HepG2 (cell line): ENCODE measurements around the gene AMIGO2. TPM values are rescaled to one million over a fixed set of nuclear protein-coding genes. Genes with fewer than 3 reads are reported as not detected.

Source experiments
- ATAC-seq: fragments of 200-7000 bp; cut with Tn5 transposase; 3 replicates; pipeline ENCODE4 v1.9.1; 2020; ENCODE audit warnings: mild to moderate bottlenecking, moderate library complexity
- BruUV-seq: library from RNA; stranded (reverse); fragments of 400-500 nt; replicated peaks from 2 replicates; lab custom pipeline; 2021; lab: Mats Ljungman, UMichigan
- CTCF ChIA-PET: fragments of 300-600 bp; formaldehyde crosslinking; extraction: SDS; loops from one replicate; lab custom pipeline; 2021; ENCODE audit warnings: low total read pairs, inconsistent platforms, low intra/inter-chr PET ratio; lab: Yijun Ruan, JAX
- POLR2A ChIA-PET: fragments of 350-600 bp; sonication (Branson Sonifier 250); formaldehyde crosslinking; loops from one replicate; lab custom pipeline; 2020; ENCODE audit warnings: antibody characterized with exemption, inconsistent platforms; lab: Yijun Ruan, JAX
- DNase-seq: peaks from one replicate; pipeline ENCODE4 v3.0.0-alpha.2; 2015; ENCODE audit warnings: low spot score
- FAIRE-seq: peaks from 3 replicates; lab custom pipeline; 2011; peaks lifted over from hg19 to GRCh38; lab: Jason Lieb, UNC
- H2AFZ ChIP-seq: one replicate; pipeline ENCODE4 v1.6.1; 2011; ENCODE audit warnings: low read length, inconsistent platforms
- H3K27ac ChIP-seq: fragments of 300-600 bp; 3 replicates; pipeline ENCODE4 v1.8.0; 2011; ENCODE audit warnings: mixed run types, mild to moderate bottlenecking, mixed read lengths, low read length, inconsistent platforms; ENCODE audit not compliant: insufficient read depth; ENCODE audit errors: extremely low read length
- H3K27me3 ChIP-seq, 2 experiments: fragments of 200-600 bp in 1 of 2; 2 replicates in 1 of 2; 3 replicates in 1 of 2; pipeline versions ENCODE4 v1.6.0 to v1.8.0; 2011; ENCODE audit warnings: low read length in 2 of 2, mild to moderate bottlenecking in 2 of 2, moderate library complexity in 2 of 2, inconsistent platforms in 1 of 2; ENCODE audit not compliant: insufficient read depth in 2 of 2, control insufficient read depth in 1 of 2
- H3K36me3 ChIP-seq, 2 experiments: fragments of 200-600 bp in 1 of 2; replicated peaks in 1 of 2; 2 replicates in 1 of 2; 3 replicates in 1 of 2; pipeline versions ENCODE4 v1.5.1 to v1.8.0; 2011; ENCODE audit warnings: low read length in 2 of 2, inconsistent platforms in 1 of 2; ENCODE audit not compliant: insufficient read depth in 2 of 2, control insufficient read depth in 1 of 2
- H3K4me1 ChIP-seq: 2 replicates; pipeline ENCODE4 v1.5.1; 2012; ENCODE audit warnings: low read length, inconsistent platforms; ENCODE audit not compliant: insufficient read depth
- H3K4me2 ChIP-seq: 2 replicates; pipeline ENCODE4 v1.6.0; 2011; ENCODE audit warnings: low read depth, low read length, inconsistent platforms
- H3K4me3 ChIP-seq, 3 experiments: fragments of 200-600 bp in 1 of 3; sonication (generic), shearing (Covaris generic) in 1 of 3; replicated peaks in 1 of 3; 2 replicates each; pipeline ENCODE4 v1.5.1; 2011 to 2016; ENCODE audit warnings: low read length in 3 of 3, inconsistent platforms in 2 of 3, low read depth in 2 of 3, mild to moderate bottlenecking in 2 of 3, control low read depth in 1 of 3, mixed read lengths in 1 of 3; ENCODE audit not compliant: insufficient read depth in 1 of 3
- H3K79me2 ChIP-seq: one replicate; pipeline ENCODE4 v1.6.1; 2011; ENCODE audit warnings: low read length, inconsistent platforms; ENCODE audit not compliant: insufficient read depth
- H3K9ac ChIP-seq: 2 replicates; pipeline ENCODE4 v1.6.0; 2011; ENCODE audit warnings: mild to moderate bottlenecking, low read depth, low read length, inconsistent platforms; ENCODE audit not compliant: insufficient read depth
- H3K9me3 ChIP-seq: 2 replicates; pipeline ENCODE4 v1.5.1; 2012; ENCODE audit warnings: mild to moderate bottlenecking, low read length
- H4K20me1 ChIP-seq: 2 replicates; pipeline ENCODE4 v1.6.0; 2011; ENCODE audit warnings: inconsistent platforms, mild to moderate bottlenecking, low read length, moderate library complexity; ENCODE audit not compliant: insufficient read depth
- CREM ChIP-seq, 2 experiments: sonication (generic) in 1 of 2; formaldehyde crosslinking in 1 of 2; IDR thresholded peaks; 2 replicates each; pipeline versions ENCODE4 v1.4.0 to v1.6.1; 2016 to 2020; ENCODE audit warnings: antibody characterized with exemption in 1 of 2, mild to moderate bottlenecking in 1 of 2, missing genetic modification reagents in 1 of 2
- ESRRA ChIP-seq: sonication (generic); formaldehyde crosslinking; IDR thresholded peaks from 2 replicates; pipeline ENCODE4 v1.5.1; 2020; ENCODE audit warnings: mild to moderate bottlenecking, low read depth, missing genetic modification reagents
- FOSL1 ChIP-seq: sonication (generic); formaldehyde crosslinking; IDR thresholded peaks from 2 replicates; pipeline ENCODE4 v1.9.0; 2021; ENCODE audit warnings: missing genetic modification reagents, borderline replicate concordance
- KDM3A ChIP-seq: IDR thresholded peaks from 2 replicates; pipeline ENCODE4 v1.6.1; 2018; ENCODE audit warnings: low read depth, missing compliant biosample characterization
- KLF11 ChIP-seq: IDR thresholded peaks from 2 replicates; pipeline ENCODE4 v1.6.1; 2016; ENCODE audit warnings: missing compliant biosample characterization
- MED13 ChIP-seq: sonication (generic); formaldehyde crosslinking; IDR thresholded peaks from 2 replicates; pipeline ENCODE4 v1.5.0; 2020; ENCODE audit warnings: missing genetic modification reagents
- MLLT10 ChIP-seq: sonication (generic); formaldehyde crosslinking; IDR thresholded peaks from 2 replicates; pipeline ENCODE4 v1.4.0; 2020; ENCODE audit warnings: missing genetic modification reagents
- MTA1 ChIP-seq: sonication (generic); formaldehyde crosslinking; IDR thresholded peaks from 2 replicates; pipeline ENCODE4 v1.4.0; 2020; ENCODE audit warnings: missing genetic modification reagents, mild to moderate bottlenecking, borderline replicate concordance
- POLR2G ChIP-seq: fragments of 200-400 bp; formaldehyde crosslinking; IDR thresholded peaks from 2 replicates; pipeline ENCODE4 v1.6.1; 2018; ENCODE audit warnings: mild to moderate bottlenecking, low read depth, low read length, moderate library complexity
- PRPF4 ChIP-seq: fragments of 200-400 bp; formaldehyde crosslinking; IDR thresholded peaks from 2 replicates; pipeline ENCODE4 v1.6.1; 2016; ENCODE audit warnings: low read length, low read depth; ENCODE audit not compliant: poor library complexity, severe bottlenecking
- SMYD3 ChIP-seq: sonication (generic); formaldehyde crosslinking; IDR thresholded peaks from 2 replicates; pipeline ENCODE4 v1.8.1; 2023; ENCODE audit warnings: mild to moderate bottlenecking, missing genetic modification reagents
- SPEN ChIP-seq: sonication (generic); formaldehyde crosslinking; IDR thresholded peaks from 2 replicates; pipeline ENCODE4 v1.5.1; 2020; ENCODE audit warnings: low read depth, mild to moderate bottlenecking, missing genetic modification reagents
- SRSF4 ChIP-seq: fragments of 200-400 bp; formaldehyde crosslinking; IDR thresholded peaks from one replicate; pipeline ENCODE4 v1.6.1; 2018; ENCODE audit warnings: mild to moderate bottlenecking, low read depth, low read length, moderate library complexity; ENCODE audit not compliant: poor library complexity, severe bottlenecking
- ZNF10 ChIP-seq: sonication (generic); formaldehyde crosslinking; IDR thresholded peaks from 2 replicates; pipeline ENCODE4 v1.4.0; 2020; ENCODE audit warnings: mild to moderate bottlenecking, low read depth, missing genetic modification reagents, borderline replicate concordance
- ZNF225 ChIP-seq: sonication (generic); formaldehyde crosslinking; IDR thresholded peaks from 2 replicates; pipeline ENCODE4 v1.4.0; 2020; ENCODE audit warnings: mild to moderate bottlenecking, missing genetic modification reagents
- ZNF780A ChIP-seq: sonication (generic); formaldehyde crosslinking; IDR thresholded peaks from 2 replicates; pipeline ENCODE4 v1.8.0; 2022; ENCODE audit warnings: mild to moderate bottlenecking, missing genetic modification reagents, moderate library complexity
- WGBS: methylation state at CpG from one replicate; pipeline ENCODE4 v1.1.6; 2017; ENCODE audit warnings: low lambda C conversion rate; 5-methylcytosine and 5-hydroxymethylcytosine counted together
- in situ Hi-C: cut with HindIII; loops from 2 replicates; pipeline ENCODE4 v1.10.0; 2017; ENCODE audit warnings: low pct_unique_long_range_greater_than_20kb; ENCODE audit not compliant: extremely low pct_ligation_motif_present
- intact Hi-C: fragments of 100-400 bp; cut with micrococcal nuclease; formaldehyde crosslinking; loops from one replicate; pipeline ENCODE4 v1.10.0; 2022; ENCODE audit not compliant: unreplicated experiment
- polyA plus RNA-seq, 8 experiments: library from polyadenylated mRNA; depleted of rRNA in 3 of 8; stranded (reverse) in 7 of 8; unstranded in 1 of 8; fragments of >200 nt; fragmentation: Illumina TruSeq in 4 of 8; extraction: Trizol in 4 of 8; gene quantifications; 2 replicates each; pipeline versions ENCODE4 v1.2.1 to v1.2.3, GENCODE V29; 2011 to 2016; ENCODE audit warnings: low read depth in 4 of 8, missing spikeins in 1 of 8, mixed read lengths in 1 of 8; ENCODE audit not compliant: insufficient read depth in 1 of 8
- total RNA-seq, 5 experiments: library from RNA; depleted of rRNA; stranded (reverse); fragments of >200 nt; fragmentation: Illumina TruSeq; extraction: Trizol; gene quantifications; 2 replicates each; pipeline ENCODE4 v1.2.3, GENCODE V29; 2016; ENCODE audit warnings: low read depth in 1 of 5
- TF ChIP-seq, protein P1 (sequence below): sonication (generic); formaldehyde crosslinking; IDR thresholded peaks from 2 replicates; pipeline ENCODE4 v1.4.0; 2020; ENCODE audit warnings: missing genetic modification reagents
- TF ChIP-seq, protein P2 (sequence below): sonication (generic); formaldehyde crosslinking; IDR thresholded peaks from 2 replicates; pipeline ENCODE4 v1.4.0; 2020; ENCODE audit warnings: missing genetic modification reagents

The AMIGO2 gene
- total and polyA plus RNA-seq, 2 of the 13 experiments (the other 11 are each of a cell fraction or from before 2014, with no cell fraction given): not detected

DNA sequence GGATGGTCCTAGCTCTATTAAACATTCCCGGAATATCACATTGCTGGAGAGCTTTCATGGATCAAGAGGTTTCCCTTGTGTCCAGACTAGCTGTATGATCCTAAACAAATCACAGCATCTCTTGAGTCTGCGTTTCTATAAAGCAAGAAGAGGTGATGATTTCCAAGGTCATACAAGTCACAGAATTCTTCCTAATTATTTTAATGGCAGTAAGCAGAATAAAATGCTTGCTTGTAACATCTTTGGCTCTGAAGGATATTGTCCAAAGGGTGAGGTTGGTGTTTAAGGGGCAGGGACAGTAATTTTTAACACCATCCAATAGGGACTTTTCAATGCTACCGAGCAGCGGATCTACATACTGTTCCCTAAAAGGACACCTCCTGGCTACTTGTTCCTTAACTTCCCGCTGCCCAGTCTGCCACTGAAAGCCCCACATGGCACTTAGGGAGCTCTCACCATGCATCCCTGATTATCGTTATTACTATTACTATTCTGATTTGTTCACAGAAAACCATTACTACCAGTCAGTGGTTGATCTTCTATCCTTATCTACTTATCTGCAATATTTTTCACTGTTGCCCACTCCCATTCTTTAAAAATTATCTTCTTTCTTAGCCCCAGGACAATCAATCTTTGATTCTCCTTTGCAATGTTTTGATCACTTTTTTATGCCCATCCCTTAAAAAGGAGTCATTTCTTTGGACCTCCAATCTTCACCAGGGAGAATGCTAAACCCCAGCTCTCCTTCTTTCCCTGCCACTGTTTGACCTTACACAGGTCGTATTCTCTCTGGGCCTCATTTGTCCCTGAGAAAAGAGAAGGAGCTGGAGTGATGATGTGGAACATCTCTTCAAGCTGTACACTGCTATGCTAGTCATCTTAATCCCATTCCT is 4.3 kb downstream of the AMIGO2 start:
- H3K27me3 ChIP-seq: peaks cover 4 to 23% of the 10 kb centered on the region in 2 experiments
- POLR2A ChIA-PET: no interaction called here
- H3K4me2 ChIP-seq: no peak overlapping the region
- no peaks in the 10 kb centered on the region for H3K36me3 ChIP-seq
- no peak for TF ChIP-seq SRSF4
- no peak for TF ChIP-seq FOSL1
- TF ChIP-seq ZNF780A (CRISPR knock-in tag): no peak
- TF ChIP-seq MED13: no peak
- TF ChIP-seq KDM3A (CRISPR knock-in tag): no peak
- no peak for TF ChIP-seq ESRRA (CRISPR knock-in tag)
- no peak for TF ChIP-seq SPEN
- TF ChIP-seq KLF11 (CRISPR knock-in tag): no peak
- no peak for TF ChIP-seq ZNF10 (CRISPR knock-in tag)
- TF ChIP-seq, protein P1, sequence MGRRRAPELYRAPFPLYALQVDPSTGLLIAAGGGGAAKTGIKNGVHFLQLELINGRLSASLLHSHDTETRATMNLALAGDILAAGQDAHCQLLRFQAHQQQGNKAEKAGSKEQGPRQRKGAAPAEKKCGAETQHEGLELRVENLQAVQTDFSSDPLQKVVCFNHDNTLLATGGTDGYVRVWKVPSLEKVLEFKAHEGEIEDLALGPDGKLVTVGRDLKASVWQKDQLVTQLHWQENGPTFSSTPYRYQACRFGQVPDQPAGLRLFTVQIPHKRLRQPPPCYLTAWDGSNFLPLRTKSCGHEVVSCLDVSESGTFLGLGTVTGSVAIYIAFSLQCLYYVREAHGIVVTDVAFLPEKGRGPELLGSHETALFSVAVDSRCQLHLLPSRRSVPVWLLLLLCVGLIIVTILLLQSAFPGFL (CRISPR knock-in tag): no peak
- TF ChIP-seq POLR2G: no peak
- TF ChIP-seq, protein P2, sequence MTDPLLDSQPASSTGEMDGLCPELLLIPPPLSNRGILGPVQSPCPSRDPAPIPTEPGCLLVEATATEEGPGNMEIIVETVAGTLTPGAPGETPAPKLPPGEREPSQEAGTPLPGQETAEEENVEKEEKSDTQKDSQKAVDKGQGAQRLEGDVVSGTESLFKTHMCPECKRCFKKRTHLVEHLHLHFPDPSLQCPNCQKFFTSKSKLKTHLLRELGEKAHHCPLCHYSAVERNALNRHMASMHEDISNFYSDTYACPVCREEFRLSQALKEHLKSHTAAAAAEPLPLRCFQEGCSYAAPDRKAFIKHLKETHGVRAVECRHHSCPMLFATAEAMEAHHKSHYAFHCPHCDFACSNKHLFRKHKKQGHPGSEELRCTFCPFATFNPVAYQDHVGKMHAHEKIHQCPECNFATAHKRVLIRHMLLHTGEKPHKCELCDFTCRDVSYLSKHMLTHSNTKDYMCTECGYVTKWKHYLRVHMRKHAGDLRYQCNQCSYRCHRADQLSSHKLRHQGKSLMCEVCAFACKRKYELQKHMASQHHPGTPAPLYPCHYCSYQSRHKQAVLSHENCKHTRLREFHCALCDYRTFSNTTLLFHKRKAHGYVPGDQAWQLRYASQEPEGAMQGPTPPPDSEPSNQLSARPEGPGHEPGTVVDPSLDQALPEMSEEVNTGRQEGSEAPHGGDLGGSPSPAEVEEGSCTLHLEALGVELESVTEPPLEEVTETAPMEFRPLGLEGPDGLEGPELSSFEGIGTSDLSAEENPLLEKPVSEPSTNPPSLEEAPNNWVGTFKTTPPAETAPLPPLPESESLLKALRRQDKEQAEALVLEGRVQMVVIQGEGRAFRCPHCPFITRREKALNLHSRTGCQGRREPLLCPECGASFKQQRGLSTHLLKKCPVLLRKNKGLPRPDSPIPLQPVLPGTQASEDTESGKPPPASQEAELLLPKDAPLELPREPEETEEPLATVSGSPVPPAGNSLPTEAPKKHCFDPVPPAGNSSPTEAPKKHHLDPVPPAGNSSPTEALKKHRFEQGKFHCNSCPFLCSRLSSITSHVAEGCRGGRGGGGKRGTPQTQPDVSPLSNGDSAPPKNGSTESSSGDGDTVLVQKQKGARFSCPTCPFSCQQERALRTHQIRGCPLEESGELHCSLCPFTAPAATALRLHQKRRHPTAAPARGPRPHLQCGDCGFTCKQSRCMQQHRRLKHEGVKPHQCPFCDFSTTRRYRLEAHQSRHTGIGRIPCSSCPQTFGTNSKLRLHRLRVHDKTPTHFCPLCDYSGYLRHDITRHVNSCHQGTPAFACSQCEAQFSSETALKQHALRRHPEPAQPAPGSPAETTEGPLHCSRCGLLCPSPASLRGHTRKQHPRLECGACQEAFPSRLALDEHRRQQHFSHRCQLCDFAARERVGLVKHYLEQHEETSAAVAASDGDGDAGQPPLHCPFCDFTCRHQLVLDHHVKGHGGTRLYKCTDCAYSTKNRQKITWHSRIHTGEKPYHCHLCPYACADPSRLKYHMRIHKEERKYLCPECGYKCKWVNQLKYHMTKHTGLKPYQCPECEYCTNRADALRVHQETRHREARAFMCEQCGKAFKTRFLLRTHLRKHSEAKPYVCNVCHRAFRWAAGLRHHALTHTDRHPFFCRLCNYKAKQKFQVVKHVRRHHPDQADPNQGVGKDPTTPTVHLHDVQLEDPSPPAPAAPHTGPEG (CRISPR knock-in tag): no peak
- TF ChIP-seq MTA1 (CRISPR knock-in tag): no peak
- TF ChIP-seq PRPF4: no peak
- TF ChIP-seq SMYD3 (CRISPR knock-in tag): no peak
- TF ChIP-seq MLLT10 (CRISPR knock-in tag): no peak
- TF ChIP-seq ZNF225 (CRISPR knock-in tag): no peak
- TF ChIP-seq CREM (IDR thresholded peaks at IDR 0.05): no peak
- no peak for TF ChIP-seq CREM (CRISPR knock-in tag; IDR thresholded peaks at IDR 0.05)
- no peaks in the 10 kb centered on the region for H3K9me3 ChIP-seq
- H4K20me1 ChIP-seq: no peaks in the 10 kb centered on the region
- no peaks in the 10 kb centered on the region for H3K79me2 ChIP-seq
- WGBS: 37% methylated on average over 7 of the region's 7 CpGs
- in situ Hi-C loops (no loop called here), intact Hi-C loops (no loop called here)
- no peak overlapping the region for H3K27ac ChIP-seq
- no peak overlapping the region for H3K9ac ChIP-seq
- CTCF ChIA-PET: no interaction called here
- H3K4me3 ChIP-seq: no peak overlapping the region
- ATAC-seq (no peak), FAIRE-seq (no peak), DNase-seq (no peak)
- no TSS peak for BruUV-seq
- H2AFZ ChIP-seq: no peak overlapping the region
- H3K4me1 ChIP-seq: 0 out of 2 replicates have a peak, but pooled peaks cover 5% of the 10 kb centered on the region
